ENCODE results near the gene PITPNM3.

DNA sequence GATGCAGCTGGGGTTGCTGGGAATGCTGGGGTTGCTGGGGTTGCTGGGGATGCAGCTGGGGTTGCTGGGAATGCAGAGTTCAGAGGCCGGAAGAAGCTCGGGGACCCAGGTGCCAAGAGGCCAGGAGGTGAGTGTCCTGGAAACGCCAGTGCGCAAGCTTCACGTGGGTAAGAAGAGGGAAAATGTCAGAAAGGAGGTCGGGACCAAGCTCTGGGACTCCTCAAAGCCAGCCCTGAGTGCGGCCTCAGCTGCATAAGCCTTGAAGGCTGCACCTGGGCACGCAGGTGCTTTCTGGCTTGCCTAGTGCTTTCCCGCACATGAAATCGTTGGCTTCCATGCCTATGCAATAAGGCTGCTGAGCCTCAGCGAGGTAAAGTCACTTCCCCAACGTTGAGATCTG is 48.3 kb downstream of the PITPNM3 start:
- TF ChIP-seq, protein P1, sequence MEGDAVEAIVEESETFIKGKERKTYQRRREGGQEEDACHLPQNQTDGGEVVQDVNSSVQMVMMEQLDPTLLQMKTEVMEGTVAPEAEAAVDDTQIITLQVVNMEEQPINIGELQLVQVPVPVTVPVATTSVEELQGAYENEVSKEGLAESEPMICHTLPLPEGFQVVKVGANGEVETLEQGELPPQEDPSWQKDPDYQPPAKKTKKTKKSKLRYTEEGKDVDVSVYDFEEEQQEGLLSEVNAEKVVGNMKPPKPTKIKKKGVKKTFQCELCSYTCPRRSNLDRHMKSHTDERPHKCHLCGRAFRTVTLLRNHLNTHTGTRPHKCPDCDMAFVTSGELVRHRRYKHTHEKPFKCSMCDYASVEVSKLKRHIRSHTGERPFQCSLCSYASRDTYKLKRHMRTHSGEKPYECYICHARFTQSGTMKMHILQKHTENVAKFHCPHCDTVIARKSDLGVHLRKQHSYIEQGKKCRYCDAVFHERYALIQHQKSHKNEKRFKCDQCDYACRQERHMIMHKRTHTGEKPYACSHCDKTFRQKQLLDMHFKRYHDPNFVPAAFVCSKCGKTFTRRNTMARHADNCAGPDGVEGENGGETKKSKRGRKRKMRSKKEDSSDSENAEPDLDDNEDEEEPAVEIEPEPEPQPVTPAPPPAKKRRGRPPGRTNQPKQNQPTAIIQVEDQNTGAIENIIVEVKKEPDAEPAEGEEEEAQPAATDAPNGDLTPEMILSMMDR (IDR thresholded peaks at IDR 0.05): no peak
- no peak for TF ChIP-seq POLR2AphosphoS5 (IDR thresholded peaks at IDR 0.05)
- TF ChIP-seq POLR2A (IDR thresholded peaks at IDR 0.05): no peak
- TF ChIP-seq EP300 (IDR thresholded peaks at IDR 0.05; ENCODE audit: low read depth): no peak

Data from transverse colon (tissue), 4 donors.